K562 (cell line): Measurements from ENCODE around the gene PUM2. TPM values are rescaled to one million over a fixed set of nuclear protein-coding genes. Genes with fewer than 3 reads are reported as not detected.

Experiments
- ADNP ChIP-seq: fragments of 200-800 bp; sonication (Bioruptor generic); IDR thresholded peaks from 2 replicates; pipeline ENCODE4 v1.6.1; 2016; ENCODE audit warnings: missing genetic modification characterization, missing compliant biosample characterization
- E2F1 ChIP-seq: sonication (generic); formaldehyde crosslinking; IDR thresholded peaks from 2 replicates; pipeline ENCODE4 v1.8.1; 2023; ENCODE audit warnings: mild to moderate bottlenecking, missing genetic modification reagents, moderate library complexity
- ETV5 ChIP-seq: sonication (generic); formaldehyde crosslinking; IDR thresholded peaks from 2 replicates; pipeline ENCODE4 v1.4.0; 2020; ENCODE audit warnings: low read depth, mild to moderate bottlenecking, missing genetic modification reagents
- EZH2 ChIP-seq: IDR thresholded peaks from 2 replicates; pipeline ENCODE4 v1.6.1; 2012; ENCODE audit warnings: low read depth, mild to moderate bottlenecking, inconsistent platforms, low read length, borderline replicate concordance
- FOS ChIP-seq: IDR thresholded peaks from 3 replicates; pipeline ENCODE4 v1.6.1; 2011; ENCODE audit not compliant: insufficient read length; ENCODE audit errors: extremely low read depth
- FOXP1 ChIP-seq: sonication (generic); formaldehyde crosslinking; IDR thresholded peaks from 2 replicates; pipeline ENCODE4 v1.8.0; 2022; ENCODE audit warnings: mild to moderate bottlenecking, missing genetic modification reagents
- GATAD2A ChIP-seq: fragments of 450-650 bp; IDR thresholded peaks from 2 replicates; pipeline ENCODE4 v1.6.1; 2017
- HNRNPH1 ChIP-seq: fragments of 200-400 bp; formaldehyde crosslinking; optimal IDR thresholded peaks from 2 replicates; pipeline ENCODE3; 2017; ENCODE audit warnings: low read depth, mild to moderate bottlenecking, low read length, moderate library complexity
- MAFK ChIP-seq: IDR thresholded peaks from 2 replicates; pipeline ENCODE4 v1.6.1; 2011; ENCODE audit warnings: low read length, improper control_type of control experiment
- MLLT1 ChIP-seq, 2 experiments: fragments of 450-650 bp; IDR thresholded peaks; 2 replicates each; pipeline ENCODE4 v1.6.1; 2016
- MTF1 ChIP-seq: fragments of 250-450 bp; sonication (Bioruptor Pico); IDR thresholded peaks from 2 replicates; pipeline ENCODE4 v1.9.0; 2021; ENCODE audit warnings: moderate library complexity, mild to moderate bottlenecking, inconsistent platforms, borderline replicate concordance
- NCOA1 ChIP-seq: fragments of 450-650 bp; IDR thresholded peaks from 2 replicates; pipeline ENCODE4 v1.6.1; 2016; ENCODE audit warnings: low read depth
- RNF2 ChIP-seq: sonication (generic); IDR thresholded peaks from 2 replicates; pipeline ENCODE4 v1.6.1; 2016
- THRB ChIP-seq: fragments of 450-650 bp; formaldehyde crosslinking; conservative IDR thresholded peaks from 2 replicates; pipeline ENCODE4 v1.4.0; 2022; ENCODE audit warnings: mild to moderate bottlenecking, missing genetic modification characterization
- ZC3H4 ChIP-seq: sonication (generic); formaldehyde crosslinking; IDR thresholded peaks from 2 replicates; pipeline ENCODE4 v1.9.0; 2021; ENCODE audit warnings: missing genetic modification reagents, borderline replicate concordance
- ZMIZ1 ChIP-seq, 2 experiments: fragments of 150-350 bp in 1 of 2; IDR thresholded peaks; 2 replicates each; pipeline ENCODE4 v1.6.1; 2012 to 2016; ENCODE audit warnings: low read depth in 2 of 2, low read length in 2 of 2, mild to moderate bottlenecking in 1 of 2, moderate library complexity in 1 of 2
- ZNF124 ChIP-seq: sonication (generic); formaldehyde crosslinking; IDR thresholded peaks from 2 replicates; pipeline ENCODE4 v1.8.1; 2022; ENCODE audit warnings: missing genetic modification reagents
- ZNF232 ChIP-seq: sonication (generic); formaldehyde crosslinking; IDR thresholded peaks from 2 replicates; pipeline ENCODE4 v1.8.0; 2022; ENCODE audit warnings: mild to moderate bottlenecking, missing genetic modification reagents
- ZNF830 ChIP-seq: fragments of 250-450 bp; sonication (Bioruptor Pico); IDR thresholded peaks from 2 replicates; pipeline ENCODE4 v1.5.0; 2021; ENCODE audit warnings: mild to moderate bottlenecking
- polyA plus RNA-seq, 8 experiments: library from polyadenylated mRNA; depleted of rRNA in 4 of 8; stranded (reverse) in 5 of 8; unstranded in 3 of 8; fragments of >200 nt; fragmentation: Nextera tagmentation in 2 of 8; fragmentation: Illumina TruSeq in 1 of 8; extraction: Ambion mirVana in 2 of 8; extraction: Trizol in 1 of 8; gene quantifications; 2 replicates each; pipeline versions ENCODE4 v1.2.1 to v1.2.3, GENCODE V29; 2011 to 2014; ENCODE audit warnings: inconsistent platforms in 1 of 8, missing spikeins in 1 of 8
- total RNA-seq, 7 experiments: library from RNA; depleted of rRNA in 6 of 7; stranded (reverse); fragments of >200 nt in 6 of 7; fragmentation: Illumina TruSeq in 2 of 7; extraction: Trizol in 2 of 7; gene quantifications; 2 replicates each; pipeline versions ENCODE4 v1.2.1 to v1.2.3, GENCODE V29; 2011 to 2021; ENCODE audit warnings: low replicate concordance in 1 of 7
- TF ChIP-seq, protein P1 (sequence below): fragments of 450-650 bp; IDR thresholded peaks from one replicate; pipeline ENCODE4 v1.6.1; 2018; ENCODE audit warnings: mild to moderate bottlenecking, moderate library complexity; ENCODE audit not compliant: partially characterized antibody

The PUM2 gene
- total and polyA plus RNA-seq, 9 of the 15 experiments (the other 6 are each of a cell fraction or from before 2014, with no cell fraction given): 13.4 to 61.9 (median 28.3) TPM

GRCh38 chr2:20350041-20350712 lies 467 bp downstream of the PUM2 start (continued):
- TF ChIP-seq ZC3H4 (CRISPR knock-in tag): no peak
- peak; percentile 66; the same call in 1 of the 2 replicates for TF ChIP-seq ETV5
- no peak for TF ChIP-seq E2F1 (CRISPR knock-in tag)
- TF ChIP-seq NCOA1: no peak
- no peak for TF ChIP-seq ZMIZ1 (IDR thresholded peaks at IDR 0.05; ENCODE audit: low read depth in 2 of 2, low read length in 2 of 2)
- no peak for TF ChIP-seq FOS
- TF ChIP-seq ZNF830 (CRISPR knock-in tag): 0 out of 2 replicates have a peak, but pooled peaks have one; percentile 24
- TF ChIP-seq MAFK: no peak
- TF ChIP-seq MTF1 (CRISPR knock-in tag): no peak
- TF ChIP-seq FOXP1 (CRISPR knock-in tag): no peak
- no peak for TF ChIP-seq RNF2
- TF ChIP-seq ZNF124: no peak
- no peak for TF ChIP-seq GATAD2A
- no peak for TF ChIP-seq MLLT1 (IDR thresholded peaks at IDR 0.05)
- TF ChIP-seq ZNF232 (CRISPR knock-in tag): peak; percentile 78; the same call in 1 of the 2 replicates
- TF ChIP-seq HNRNPH1: no peak
- TF ChIP-seq, protein P1, sequence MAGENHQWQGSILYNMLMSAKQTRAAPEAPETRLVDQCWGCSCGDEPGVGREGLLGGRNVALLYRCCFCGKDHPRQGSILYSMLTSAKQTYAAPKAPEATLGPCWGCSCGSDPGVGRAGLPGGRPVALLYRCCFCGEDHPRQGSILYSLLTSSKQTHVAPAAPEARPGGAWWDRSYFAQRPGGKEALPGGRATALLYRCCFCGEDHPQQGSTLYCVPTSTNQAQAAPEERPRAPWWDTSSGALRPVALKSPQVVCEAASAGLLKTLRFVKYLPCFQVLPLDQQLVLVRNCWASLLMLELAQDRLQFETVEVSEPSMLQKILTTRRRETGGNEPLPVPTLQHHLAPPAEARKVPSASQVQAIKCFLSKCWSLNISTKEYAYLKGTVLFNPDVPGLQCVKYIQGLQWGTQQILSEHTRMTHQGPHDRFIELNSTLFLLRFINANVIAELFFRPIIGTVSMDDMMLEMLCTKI: no peak
- TF ChIP-seq THRB: no peak
- TF ChIP-seq EZH2: no peak
- TF ChIP-seq ADNP (tag): no peak
